ENCODE data around the gene SUPT4H1.
"Not testable (repeated sequence)": the region's sequence is repeated elsewhere in the genome, so short reads cannot be mapped to it uniquely, and the experiment has no call there.

Gene SUPT4H1

GRCh38 chr17:58351831-58352595 lies at the start of gene SUPT4H1:
Gene SUPT4H1, minus strand, starts transcription at chr17:58352201. Its CDS starts 66 bp downstream, at chr17:58352135.
- DNase-seq = peak; percentile 85 to 88

- DNase-seq = no peak
These were observed 49.3 kb upstream of the SUPT4H1 start for GRCh38 chr17:58401287-58401686.

GRCh38 chr17:58400826-58401225 lies 48.8 kb upstream of the SUPT4H1 start:
- no peak for DNase-seq

DNA sequence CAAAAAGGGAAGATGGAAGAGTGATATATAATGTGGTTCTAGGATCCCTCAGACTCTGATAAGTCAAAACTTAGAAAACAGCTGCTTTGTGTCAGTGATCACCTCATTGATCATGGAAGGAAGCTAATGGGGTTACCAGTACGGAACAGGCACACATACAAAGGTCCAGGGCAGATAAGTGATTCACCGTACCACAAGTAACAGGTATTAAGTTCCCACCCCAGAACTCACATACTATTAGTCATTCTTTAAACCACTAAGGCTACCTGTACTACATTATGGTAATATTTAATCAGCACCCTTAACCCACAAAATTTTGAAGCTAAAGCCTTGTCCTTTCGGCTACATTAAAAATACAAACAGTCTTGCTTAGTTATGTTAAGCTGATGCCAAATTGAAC lies 48.0 kb upstream of the SUPT4H1 start:
- no peak for DNase-seq

DNA sequence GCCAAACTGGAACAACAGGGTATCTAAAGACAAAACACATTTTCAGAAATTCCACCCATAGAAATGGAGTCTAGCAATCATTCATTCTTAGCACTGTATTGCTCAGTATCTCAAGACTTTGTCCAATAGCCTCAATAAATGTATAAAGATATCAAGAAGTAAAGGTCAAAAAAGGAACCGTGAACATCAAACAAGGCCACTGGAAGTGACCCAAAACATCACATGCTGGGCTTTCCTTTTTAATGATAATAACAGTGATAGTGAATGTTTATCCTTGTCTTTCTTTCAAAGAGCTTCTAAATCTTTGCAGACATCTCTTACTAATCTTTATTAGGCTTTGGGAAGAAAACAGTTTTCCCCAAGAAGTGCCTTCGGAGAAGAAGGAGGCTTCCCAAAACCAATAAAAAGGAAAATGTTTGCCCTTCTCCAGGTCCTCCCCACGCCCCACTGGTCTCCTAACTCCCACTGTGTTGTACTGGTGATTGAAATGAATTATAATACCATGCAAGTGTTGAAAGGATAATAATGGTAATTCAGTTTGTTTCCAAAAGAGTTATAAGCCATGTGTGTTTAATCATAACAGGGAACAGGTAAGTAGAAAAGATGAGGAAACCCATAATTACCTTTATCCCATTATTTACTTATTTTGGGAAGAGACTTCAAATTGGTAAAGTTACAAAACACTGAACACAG lies 46.7 kb upstream of the SUPT4H1 start:
- DNase-seq = no peak

DNA sequence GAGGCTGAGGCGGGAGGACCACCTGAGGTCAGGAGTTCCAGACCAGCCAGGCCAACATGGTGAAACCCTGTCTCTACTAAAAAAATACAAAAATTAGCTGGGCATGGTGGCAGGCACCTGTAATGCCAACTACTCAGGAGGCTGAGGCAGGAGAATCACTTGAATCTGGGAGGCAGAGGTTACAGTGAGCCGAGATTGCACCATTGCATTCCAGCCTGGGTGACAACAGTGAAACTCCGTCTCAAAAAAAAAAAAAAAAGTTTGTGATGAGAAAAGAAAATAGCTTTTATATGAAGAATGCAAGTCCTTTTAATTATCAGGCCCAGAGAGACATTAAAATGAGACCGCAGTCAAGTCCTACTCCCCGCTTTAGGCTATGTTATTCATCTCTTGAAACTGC lies 45.4 kb upstream of the SUPT4H1 start:
- DNase-seq = not testable (repeated sequence)

DNA sequence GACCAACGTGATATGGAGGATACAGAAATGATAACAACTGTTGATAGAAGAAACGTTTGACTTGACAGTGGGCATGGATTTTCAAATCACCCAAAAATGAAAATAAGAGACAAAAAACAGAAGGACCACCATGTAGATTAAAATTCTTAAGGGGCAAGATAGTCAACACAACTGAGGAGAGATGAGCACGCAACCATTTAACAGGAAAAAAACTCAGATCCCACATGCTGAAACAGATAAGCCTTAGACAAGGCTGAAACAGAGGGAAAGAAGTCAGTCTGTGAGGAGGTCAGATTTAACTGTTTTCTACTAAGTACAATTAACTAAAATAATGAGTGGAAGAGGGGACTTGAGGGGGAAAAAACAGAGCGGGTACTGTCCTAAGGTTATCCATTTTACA lies 44.2 kb upstream of the SUPT4H1 start:
- no peak for DNase-seq

GRCh38 chr17:58394534-58395223 lies 42.7 kb upstream of the SUPT4H1 start:
- DNase-seq = no peak

GRCh38 chr17:58391302-58391984 lies 39.4 kb upstream of the SUPT4H1 start:
- DNase-seq = no peak

GRCh38 chr17:58390884-58391283 lies 38.9 kb upstream of the SUPT4H1 start:
- DNase-seq = no peak

- no peak for DNase-seq
These were observed 36.5 kb upstream of the SUPT4H1 start for GRCh38 chr17:58388302-58389190.

GRCh38 chr17:58387834-58388233 lies 35.8 kb upstream of the SUPT4H1 start:
- DNase-seq = no peak

DNA sequence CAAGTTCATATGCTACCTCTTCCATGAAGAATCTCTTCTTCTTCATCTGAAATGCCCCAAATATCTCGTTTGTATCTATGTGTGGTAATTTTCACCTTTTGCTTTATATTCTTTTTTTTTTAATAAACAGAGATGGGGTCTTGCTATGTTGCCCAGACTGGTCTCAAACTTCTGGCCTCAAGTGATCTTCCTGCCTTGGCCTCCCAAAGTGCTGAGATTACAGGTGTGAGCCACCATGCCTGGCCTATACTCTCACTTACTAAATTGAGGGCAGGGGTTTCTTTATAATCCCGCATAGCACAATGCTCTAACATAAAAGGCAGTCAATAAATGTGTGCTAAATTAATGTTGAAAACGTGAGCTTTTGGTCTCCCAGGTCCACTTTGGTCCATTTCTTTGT lies 34.7 kb upstream of the SUPT4H1 start:
- no peak for DNase-seq

DNA sequence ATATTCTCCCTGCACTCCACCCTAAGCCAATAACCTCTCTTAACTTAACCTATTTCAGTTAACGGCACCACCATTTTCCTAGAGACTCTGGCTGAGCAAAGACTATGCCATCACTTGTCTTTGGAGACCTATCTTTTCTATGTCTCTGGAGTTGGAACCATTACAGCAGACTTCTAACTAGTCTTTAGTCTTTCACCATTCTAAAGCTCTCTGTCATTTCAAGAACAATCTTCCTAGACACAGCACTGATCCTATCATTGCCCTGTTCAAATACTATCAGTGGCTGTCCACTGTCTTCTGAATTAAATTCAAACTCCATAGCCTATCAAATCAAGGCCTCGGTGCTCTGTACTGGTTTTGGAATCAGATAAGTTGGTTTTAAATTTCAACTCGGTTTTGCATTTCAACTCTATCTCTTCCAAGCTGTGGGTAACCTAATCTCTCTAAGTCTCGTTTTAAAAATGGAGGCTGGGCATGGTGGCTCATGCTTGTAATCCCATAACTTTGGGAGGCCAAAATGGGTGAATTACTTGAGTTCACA lies 33.4 kb upstream of the SUPT4H1 start:
- DNase-seq = no peak

DNA sequence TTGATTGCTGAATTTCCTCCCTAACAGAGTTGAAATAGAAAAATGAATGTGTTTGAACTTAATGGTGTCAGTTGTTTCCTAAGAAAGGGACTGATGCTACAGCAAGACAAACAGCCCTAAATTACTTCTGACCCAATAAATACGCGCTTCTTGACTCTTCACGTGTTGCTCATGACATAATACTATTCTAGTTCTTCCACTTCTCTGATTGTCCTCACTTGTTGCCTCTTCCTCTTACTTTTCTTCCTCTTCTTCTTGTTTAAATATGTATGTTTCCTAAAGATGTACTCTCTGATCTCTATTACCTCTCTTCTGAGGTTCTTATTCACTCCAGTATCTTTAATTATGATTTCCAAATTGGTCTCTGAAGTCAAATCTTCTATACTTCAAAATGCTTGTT lies 32.9 kb upstream of the SUPT4H1 start:
- no peak for DNase-seq

DNA sequence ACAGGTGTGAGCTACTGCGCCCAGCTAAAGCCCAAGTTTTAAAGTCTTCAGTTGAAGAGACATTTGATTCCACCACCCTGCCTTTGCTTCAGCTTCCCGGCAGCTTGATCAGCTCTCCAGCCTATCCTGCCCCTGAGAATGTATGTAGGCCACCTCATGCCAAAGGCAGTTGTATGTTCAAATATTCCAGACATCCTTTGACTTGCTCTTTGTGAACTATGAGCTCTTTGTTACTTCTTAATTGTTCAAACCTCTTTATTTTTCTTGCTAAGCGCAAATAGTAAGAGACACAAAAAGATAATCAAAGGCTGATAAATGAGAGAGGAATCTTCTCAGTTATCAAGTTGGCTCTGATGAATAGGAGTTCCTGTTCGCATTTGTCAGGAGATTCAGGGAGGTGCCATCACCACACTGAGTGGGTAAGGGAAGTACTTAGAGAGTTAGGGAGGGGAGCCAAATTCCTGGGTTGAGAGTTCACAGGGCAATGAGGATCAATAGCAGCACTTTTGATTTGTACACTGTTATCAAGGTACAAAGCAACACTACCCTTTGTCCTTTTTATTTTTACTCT lies 32.0 kb upstream of the SUPT4H1 start:
- no peak for DNase-seq

- DNase-seq = no peak
These were observed 30.9 kb upstream of the SUPT4H1 start for GRCh38 chr17:58382872-58383242.

GRCh38 chr17:58382108-58382871 lies 30.3 kb upstream of the SUPT4H1 start:
- no peak for DNase-seq

- DNase-seq = no peak
These were observed 29.4 kb upstream of the SUPT4H1 start for GRCh38 chr17:58381124-58382035.

Data from activated CD4-positive, alpha-beta T cell treated with anti-CD3 and anti-CD28 coated beads for 4 hours (primary cell).